WTC11 (cell line): ENCODE data around the gene GTF3C4. TPM values are rescaled to one million over a fixed set of nuclear protein-coding genes. Genes with fewer than 3 reads are reported as not detected.

Experiments used
- ATAC-seq: fragments of 200-7000 bp; cut with Tn5 transposase; 2 replicates; pipeline ENCODE4 v1.10.0; 2021; ENCODE audit warnings: mild to moderate bottlenecking, moderate library complexity
- CTCF ChIA-PET: fragments of 300-600 bp; sonication (Branson Sonifier 250); formaldehyde crosslinking; loops from one replicate; lab custom pipeline; 2021; ENCODE audit warnings: antibody characterized with exemption; lab: Charles Lee
- POLR2A ChIA-PET: fragments of 350-600 bp; sonication (Branson Sonifier 250); formaldehyde crosslinking; loops from one replicate; lab custom pipeline; 2021; ENCODE audit warnings: antibody characterized with exemption; lab: Charles Lee
- DNase-seq: peaks from one replicate; pipeline ENCODE4 v3.0.0; 2021; ENCODE audit warnings: low spot score
- H3K27ac Mint-ChIP-seq: 2 replicates; pipeline ENCODE4 v1.8.0; 2021; ENCODE audit warnings: mixed read lengths
- H3K27me3 Mint-ChIP-seq: 2 replicates; pipeline ENCODE4 v1.8.0; 2021; ENCODE audit warnings: low read depth, mild to moderate bottlenecking, moderate library complexity, mixed read lengths
- H3K36me3 Mint-ChIP-seq: 2 replicates; pipeline ENCODE4 v1.8.0; 2021; ENCODE audit warnings: mixed read lengths
- H3K4me1 Mint-ChIP-seq: 2 replicates; pipeline ENCODE4 v1.8.0; 2022; ENCODE audit warnings: mixed read lengths
- H3K4me3 Mint-ChIP-seq: 2 replicates; pipeline ENCODE4 v1.8.0; 2021; ENCODE audit warnings: mild to moderate bottlenecking, moderate library complexity, mixed read lengths
- H3K9me3 Mint-ChIP-seq: 2 replicates; pipeline ENCODE4 v1.8.0; 2021; ENCODE audit warnings: mixed read lengths
- CTCF ChIP-seq: fragments of 200-600 bp; IDR thresholded peaks from 2 replicates; pipeline ENCODE4 v1.8.0; 2022; ENCODE audit warnings: antibody characterized with exemption
- E2F5 ChIP-seq: sonication (generic); formaldehyde crosslinking; IDR thresholded peaks from 2 replicates; pipeline ENCODE4 v1.8.1; 2022; ENCODE audit warnings: mild to moderate bottlenecking, moderate library complexity, missing genetic modification reagents
- ESRRA ChIP-seq: sonication (generic); formaldehyde crosslinking; IDR thresholded peaks from 2 replicates; pipeline ENCODE4 v1.8.1; 2022; ENCODE audit warnings: mild to moderate bottlenecking, missing genetic modification reagents, borderline replicate concordance
- FOXK1 ChIP-seq: sonication (generic); formaldehyde crosslinking; IDR thresholded peaks from 2 replicates; pipeline ENCODE4 v1.8.0; 2022; ENCODE audit warnings: mild to moderate bottlenecking, moderate library complexity, missing genetic modification reagents
- FOXP1 ChIP-seq: sonication (generic); formaldehyde crosslinking; IDR thresholded peaks from 2 replicates; pipeline ENCODE4 v1.8.0; 2022; ENCODE audit warnings: missing genetic modification reagents, mild to moderate bottlenecking, moderate library complexity, borderline replicate concordance
- GABPB1 ChIP-seq: sonication (generic); formaldehyde crosslinking; IDR thresholded peaks from 2 replicates; pipeline ENCODE4 v1.8.1; 2023; ENCODE audit warnings: mild to moderate bottlenecking, missing genetic modification reagents
- HMGA2 ChIP-seq: fragments of 250-450 bp; sonication (Bioruptor Pico); IDR thresholded peaks from 2 replicates; pipeline ENCODE4 v1.4.0; 2021; ENCODE audit warnings: mild to moderate bottlenecking, moderate library complexity
- HMGXB4 ChIP-seq: sonication (generic); formaldehyde crosslinking; IDR thresholded peaks from 2 replicates; pipeline ENCODE4 v1.8.1; 2023; ENCODE audit warnings: mild to moderate bottlenecking, moderate library complexity, missing genetic modification reagents
- IRF1 ChIP-seq: sonication (generic); formaldehyde crosslinking; IDR thresholded peaks from 2 replicates; pipeline ENCODE4 v1.8.0; 2023; ENCODE audit warnings: missing genetic modification reagents
- MAX ChIP-seq: sonication (generic); formaldehyde crosslinking; IDR thresholded peaks from 2 replicates; pipeline ENCODE4 v1.8.0; 2022; ENCODE audit warnings: mild to moderate bottlenecking, missing genetic modification reagents
- NFE2L1 ChIP-seq: sonication (generic); formaldehyde crosslinking; IDR thresholded peaks from 2 replicates; pipeline ENCODE4 v1.8.1; 2023; ENCODE audit warnings: missing genetic modification reagents
- NFYB ChIP-seq: sonication (generic); formaldehyde crosslinking; conservative IDR thresholded peaks from 2 replicates; pipeline ENCODE4 v1.8.0; 2022; ENCODE audit warnings: low read depth, missing genetic modification reagents
- NR3C1 ChIP-seq: sonication (generic); formaldehyde crosslinking; conservative IDR thresholded peaks from 2 replicates; pipeline ENCODE4 v1.8.1; 2023; ENCODE audit warnings: low read depth, mild to moderate bottlenecking, missing genetic modification reagents
- SOX15 ChIP-seq: fragments of 250-450 bp; sonication (Bioruptor Pico); IDR thresholded peaks from 2 replicates; pipeline ENCODE4 v1.9.0; 2021; ENCODE audit warnings: mild to moderate bottlenecking
- TP53 ChIP-seq: sonication (generic); formaldehyde crosslinking; IDR thresholded peaks from 2 replicates; pipeline ENCODE4 v1.8.1; 2023; ENCODE audit warnings: mild to moderate bottlenecking, missing genetic modification reagents
- ZNF121 ChIP-seq: sonication (generic); formaldehyde crosslinking; IDR thresholded peaks from 2 replicates; pipeline ENCODE4 v1.8.0; 2023; ENCODE audit warnings: missing genetic modification reagents
- total RNA-seq: library from RNA; stranded (reverse); gene quantifications from 3 replicates; pipeline ENCODE4 v1.2.3, GENCODE V29; 2021
- TF ChIP-seq, protein P1 (sequence below): sonication (generic); formaldehyde crosslinking; IDR thresholded peaks from 2 replicates; pipeline ENCODE4 v1.8.0; 2022; ENCODE audit warnings: mild to moderate bottlenecking, missing genetic modification reagents
- TF ChIP-seq, protein P2 (sequence below): fragments of 250-450 bp; sonication (Bioruptor Pico); IDR thresholded peaks from 2 replicates; pipeline ENCODE4 v1.9.0; 2021; ENCODE audit warnings: moderate library complexity, mild to moderate bottlenecking, inconsistent platforms, borderline replicate concordance
- TF ChIP-seq, protein P3 (sequence below): fragments of 250-450 bp; sonication (Bioruptor Pico); IDR thresholded peaks from 2 replicates; pipeline ENCODE4 v1.9.0; 2021; ENCODE audit warnings: mild to moderate bottlenecking

GTF3C4 gene
- total RNA-seq, 1 experiment from 2014 or later, result 31.6 TPM

DNA sequence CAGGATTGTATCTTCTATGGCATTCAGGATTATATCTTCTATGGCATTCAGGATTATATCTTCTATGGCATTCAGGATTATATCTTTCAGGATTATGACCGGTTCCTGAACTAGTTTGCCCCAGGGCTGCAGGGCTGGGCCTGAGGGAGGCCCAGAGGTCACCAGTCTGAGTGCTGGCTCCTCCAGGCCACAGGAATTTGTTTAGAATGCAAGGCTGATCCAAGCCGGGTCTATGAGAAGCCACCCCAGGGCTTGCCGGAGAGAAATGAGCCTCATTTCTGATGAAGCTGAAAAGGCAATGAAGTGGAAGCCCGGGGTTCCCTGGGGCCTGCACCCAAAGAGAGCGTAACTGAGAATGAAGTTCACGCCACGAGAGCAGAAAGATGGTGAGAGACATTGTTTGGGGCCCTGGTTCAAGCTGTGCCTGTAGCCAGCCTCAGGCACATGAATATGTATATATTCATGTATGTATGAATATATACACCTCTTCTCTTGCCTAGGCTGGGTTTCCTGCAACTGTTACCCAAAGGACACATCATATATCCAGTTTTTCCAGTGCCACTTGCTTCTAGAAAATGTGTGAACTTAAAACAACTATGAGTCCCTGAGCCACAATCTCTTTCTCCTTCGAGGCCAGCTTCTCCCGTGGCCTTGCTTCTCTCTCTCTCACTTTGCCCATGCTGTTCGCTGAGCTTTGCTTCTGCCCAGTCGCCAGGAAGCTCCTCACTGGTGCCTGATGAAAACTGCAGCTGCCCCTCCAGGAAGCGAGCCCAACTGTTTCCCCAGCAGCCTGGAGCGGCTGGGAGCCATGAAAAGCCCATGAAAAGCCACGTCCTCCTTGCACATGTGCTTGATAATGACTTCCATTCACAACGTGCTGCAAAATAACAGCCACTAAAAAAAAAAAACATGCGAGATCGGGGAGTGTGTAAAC lies 62.3 kb downstream of the GTF3C4 start (continued):
- TF ChIP-seq MAX (CRISPR knock-in tag) (no peak), NFYB (no peak)

- H3K36me3 Mint-ChIP-seq, result no peaks in the 10 kb centered on the region
- POLR2A ChIA-PET, result no interaction called here
- TF ChIP-seq IRF1 (CRISPR knock-in tag), result no peak
- no peak for TF ChIP-seq SOX15
- no peak for TF ChIP-seq NFE2L1 (CRISPR knock-in tag)
- TF ChIP-seq ZNF121, result no peak
- TF ChIP-seq, protein P1, sequence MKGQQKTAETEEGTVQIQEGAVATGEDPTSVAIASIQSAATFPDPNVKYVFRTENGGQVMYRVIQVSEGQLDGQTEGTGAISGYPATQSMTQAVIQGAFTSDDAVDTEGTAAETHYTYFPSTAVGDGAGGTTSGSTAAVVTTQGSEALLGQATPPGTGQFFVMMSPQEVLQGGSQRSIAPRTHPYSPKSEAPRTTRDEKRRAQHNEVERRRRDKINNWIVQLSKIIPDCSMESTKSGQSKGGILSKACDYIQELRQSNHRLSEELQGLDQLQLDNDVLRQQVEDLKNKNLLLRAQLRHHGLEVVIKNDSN (CRISPR knock-in tag), result no peak
- TF ChIP-seq TP53, result no peak
- TF ChIP-seq, protein P2, sequence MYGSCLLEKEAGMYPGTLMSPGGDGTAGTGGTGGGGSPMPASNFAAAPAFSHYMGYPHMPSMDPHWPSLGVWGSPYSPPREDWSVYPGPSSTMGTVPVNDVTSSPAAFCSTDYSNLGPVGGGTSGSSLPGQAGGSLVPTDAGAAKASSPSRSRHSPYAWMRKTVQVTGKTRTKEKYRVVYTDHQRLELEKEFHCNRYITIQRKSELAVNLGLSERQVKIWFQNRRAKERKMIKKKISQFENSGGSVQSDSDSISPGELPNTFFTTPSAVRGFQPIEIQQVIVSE (CRISPR knock-in tag), result no peak
- TF ChIP-seq GABPB1, result no peak
- TF ChIP-seq, all 79 proteins: peak for 0
- Mint-ChIP-seq H3K27ac (no peak overlapping the region), H3K27me3 (no peaks in the 10 kb centered on the region), H3K4me3 (no peak overlapping the region), H3K9me3 (no peaks in the 10 kb centered on the region), H3K4me1 (peaks cover 11% of the 10 kb centered on the region)
- no peak for ATAC-seq
- CTCF ChIA-PET, result interaction anchor here (0.6 to 1.2 kb wide), 4 partner anchors 29 to 99 kb away, joined by 3 to 4 read pairs (median 3); no protein-coding TSS in a partner anchor
- DNase-seq, result no peak
Measured at GRCh38 chr9:132733260-132733815, 63.1 kb downstream of the GTF3C4 start.

DNA sequence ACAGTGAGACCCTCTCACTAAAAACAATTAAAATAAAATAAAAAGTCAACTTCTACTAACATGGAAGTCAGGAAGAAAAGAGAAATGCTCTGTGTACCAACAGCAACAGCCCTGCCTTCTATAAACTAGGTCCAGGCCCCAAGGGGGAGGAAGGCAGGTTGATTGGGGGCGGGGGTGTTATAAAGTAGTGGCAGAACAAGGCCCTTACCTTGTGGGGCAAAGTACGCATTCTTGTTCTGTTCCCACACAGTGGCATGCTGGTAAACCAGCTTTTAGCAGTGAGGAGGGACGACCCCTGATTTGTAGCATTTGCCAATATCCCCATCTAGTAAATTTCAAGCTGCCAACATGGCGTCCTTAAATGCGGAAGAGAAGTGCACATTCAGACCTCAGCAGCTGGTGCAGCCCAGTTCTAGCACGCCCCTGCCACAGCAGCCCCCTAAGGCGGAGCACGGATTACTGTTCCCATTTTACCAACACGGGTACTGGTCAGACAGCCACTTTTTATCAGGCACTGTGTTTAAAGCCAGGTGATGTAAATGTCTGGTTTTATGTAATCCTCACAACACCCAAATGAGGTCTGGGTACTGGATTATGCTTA lies 69.5 kb downstream of the GTF3C4 start:
- H3K36me3 Mint-ChIP-seq, result no peaks in the 10 kb centered on the region
- no peak for TF ChIP-seq HMGA2 (CRISPR knock-in tag)
- TF ChIP-seq ESRRA (CRISPR knock-in tag), result no peak
- no peak for DNase-seq
- ATAC-seq, result no peak
- no peaks in the 10 kb centered on the region for H3K9me3 Mint-ChIP-seq
- ChIA-PET CTCF (interaction anchor here (0.6 kb wide), 2 partner anchors 148 to 646 kb away, joined by 3 read pairs; no protein-coding TSS in a partner anchor), POLR2A (interaction anchor here (0.7 kb wide), 1 partner anchor 212 kb away, joined by 9 read pairs; no protein-coding TSS in a partner anchor)
- peaks cover 39% of the 10 kb centered on the region for H3K27me3 Mint-ChIP-seq
- H3K4me3 Mint-ChIP-seq, result no peak overlapping the region
- H3K4me1 Mint-ChIP-seq, result peaks cover 27% of the 10 kb centered on the region
- H3K27ac Mint-ChIP-seq, result no peak overlapping the region

DNA sequence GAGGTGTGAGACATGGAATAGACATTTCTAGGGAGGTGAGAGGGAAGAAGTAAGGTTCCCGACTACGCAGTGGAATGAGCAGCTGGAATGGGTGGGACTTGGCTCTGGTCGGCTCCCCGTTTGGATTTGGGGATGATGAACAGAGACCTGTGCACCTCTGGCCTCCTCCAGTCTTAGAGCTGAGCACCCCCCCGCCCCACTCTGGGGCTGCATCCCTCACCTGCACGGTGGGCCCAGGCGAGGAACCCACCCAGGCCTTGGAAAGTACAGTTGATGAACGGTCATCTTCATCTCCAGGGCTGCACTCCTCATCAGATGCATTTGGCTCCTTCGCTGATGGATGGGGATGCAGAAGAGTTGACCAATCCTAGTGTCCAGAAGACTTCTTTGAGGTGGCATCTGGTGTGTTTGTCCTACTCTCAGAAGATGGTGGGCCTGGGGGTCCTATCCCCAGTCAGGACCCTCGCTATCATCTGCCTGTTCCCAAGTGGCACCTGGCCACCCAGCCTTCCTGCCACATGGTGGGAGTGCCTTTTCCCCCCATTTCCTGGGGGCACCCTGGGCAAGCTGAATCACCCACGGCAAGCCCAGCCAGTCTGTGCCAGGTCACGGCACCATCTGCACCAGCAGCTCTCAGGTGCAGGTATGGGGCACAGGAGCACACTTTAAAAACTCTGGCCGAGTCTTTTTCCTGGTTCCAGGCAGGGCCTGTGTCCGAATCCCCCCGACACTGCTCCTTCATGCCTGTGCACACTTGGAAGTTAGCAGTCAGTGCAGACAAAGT lies 70.5 kb downstream of the GTF3C4 start:
- POLR2A ChIA-PET, result no interaction called here
- Mint-ChIP-seq H3K4me3 (no peak overlapping the region), H3K27ac (no peak overlapping the region), H3K4me1 (peaks cover 32% of the 10 kb centered on the region), H3K27me3 (peaks cover 49% of the 10 kb centered on the region), H3K36me3 (no peaks in the 10 kb centered on the region), H3K9me3 (no peaks in the 10 kb centered on the region)
- DNase-seq (no peak), ATAC-seq (no peak)
- CTCF ChIA-PET, result interaction anchor here (0.6 to 1.5 kb wide), 3 partner anchors 26 to 647 kb away, joined by 3 read pairs; no protein-coding TSS in a partner anchor
- TF ChIP-seq, protein P3, sequence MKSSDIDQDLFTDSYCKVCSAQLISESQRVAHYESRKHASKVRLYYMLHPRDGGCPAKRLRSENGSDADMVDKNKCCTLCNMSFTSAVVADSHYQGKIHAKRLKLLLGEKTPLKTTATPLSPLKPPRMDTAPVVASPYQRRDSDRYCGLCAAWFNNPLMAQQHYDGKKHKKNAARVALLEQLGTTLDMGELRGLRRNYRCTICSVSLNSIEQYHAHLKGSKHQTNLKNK (CRISPR knock-in tag), result no peak
- TF ChIP-seq NR3C1 (CRISPR knock-in tag) (no peak), FOXK1 (CRISPR knock-in tag) (no peak), HMGXB4 (no peak), GABPB1 (no peak), E2F5 (CRISPR knock-in tag) (no peak), FOXP1 (CRISPR knock-in tag) (no peak), ZNF121 (no peak), CTCF (no peak)
